ENCODE measurements around the gene PBRM1. TPM values are rescaled to one million over a fixed set of nuclear protein-coding genes. Genes with fewer than 3 reads are reported as not detected.

Gene PBRM1
- polyA plus RNA-seq, 1 donor (not counting 4 experiments of a cell fraction or from before 2014, with no cell fraction given): 26.0 TPM

GRCh38 chr3:52503788-52504424 is 181.8 kb downstream of the PBRM1 start:
- no peak for TF ChIP-seq EZH2 (IDR thresholded peaks at IDR 0.05; ENCODE audit: low read length)
- TF ChIP-seq CTCF (optimal IDR thresholded peaks at IDR 0.05 in 1 of 3, IDR thresholded peaks at IDR 0.05 in 1 of 3, conservative IDR thresholded peaks at IDR 0.05 in 1 of 3; ENCODE audit: extremely low read depth in 1 of 3, insufficient read depth in 2 of 3, low read length in 3 of 3): no peak
- H3K79me2 ChIP-seq (ENCODE audit: control insufficient read depth, insufficient read depth, low read length): no peaks in the 10 kb centered on the region
- no peak overlapping the region for H3K4me3 ChIP-seq (ENCODE audit: control insufficient read depth in 2 of 3, extremely low read depth in 1 of 3, insufficient read depth in 2 of 3, low read depth in 1 of 3, low read length in 3 of 3)
- H3K9me3 ChIP-seq (ENCODE audit: control insufficient read depth, low read depth, low read length): no peaks in the 10 kb centered on the region
- DNase-seq (ENCODE audit: low read depth, low spot score): no peak
- dilution Hi-C loops (cut with MboI; ENCODE audit: extremely low pct_ligation_motif_present, low sequenced_read_pairs): no loop called here
- no peaks in the 10 kb centered on the region for H3K36me3 ChIP-seq (ENCODE audit: control insufficient read depth in 2 of 2, extremely low read depth in 1 of 2, insufficient read depth in 2 of 2, low read length in 2 of 2)
- H3K4me1 ChIP-seq (ENCODE audit: control insufficient read depth, extremely low read depth, insufficient read depth, low read length): no peaks in the 10 kb centered on the region
- H2AFZ ChIP-seq (ENCODE audit: control insufficient read depth, low read length): no peak overlapping the region
- no peak for FAIRE-seq
- no peak overlapping the region for H3K4me2 ChIP-seq (ENCODE audit: control insufficient read depth, extremely low read depth, insufficient read depth, low read depth, low read length)
- no peak overlapping the region for H3K9ac ChIP-seq (ENCODE audit: control insufficient read depth, extremely low read depth, insufficient read depth, low read length)
- H3K27me3 ChIP-seq (ENCODE audit: control insufficient read depth, extremely low read depth, insufficient read depth, low read length): peaks cover 9% of the 10 kb centered on the region
- no peaks in the 10 kb centered on the region for H4K20me1 ChIP-seq (ENCODE audit: control insufficient read depth, extremely low read depth, insufficient read depth, low read length)
- no peak overlapping the region for H3K27ac ChIP-seq (ENCODE audit: control insufficient read depth, insufficient read depth, low read length)
- no peaks in the 10 kb centered on the region for H3K9me1 ChIP-seq (ENCODE audit: control insufficient read depth, extremely low read depth, insufficient read depth, low read length)

- Histone ChIP-seq H2AFZ (ENCODE audit: control insufficient read depth, low read length) (no peak overlapping the region), H3K27ac (ENCODE audit: control insufficient read depth, insufficient read depth, low read length) (no peak overlapping the region), H3K9me1 (ENCODE audit: control insufficient read depth, extremely low read depth, insufficient read depth, low read length) (no peaks in the 10 kb centered on the region), H4K20me1 (ENCODE audit: control insufficient read depth, extremely low read depth, insufficient read depth, low read length) (no peaks in the 10 kb centered on the region), H3K27me3 (ENCODE audit: control insufficient read depth, extremely low read depth, insufficient read depth, low read length) (peaks cover 9% of the 10 kb centered on the region), H3K4me1 (ENCODE audit: control insufficient read depth, extremely low read depth, insufficient read depth, low read length) (no peaks in the 10 kb centered on the region), H3K79me2 (ENCODE audit: control insufficient read depth, insufficient read depth, low read length) (no peaks in the 10 kb centered on the region), H3K4me2 (ENCODE audit: control insufficient read depth, extremely low read depth, insufficient read depth, low read depth, low read length) (no peak overlapping the region), H3K36me3 (ENCODE audit: control insufficient read depth in 2 of 2, extremely low read depth in 1 of 2, insufficient read depth in 2 of 2, low read length in 2 of 2) (no peaks in the 10 kb centered on the region), H3K9ac (ENCODE audit: control insufficient read depth, extremely low read depth, insufficient read depth, low read length) (no peak overlapping the region), H3K9me3 (ENCODE audit: control insufficient read depth, low read depth, low read length) (no peaks in the 10 kb centered on the region), H3K4me3 (ENCODE audit: control insufficient read depth in 2 of 3, extremely low read depth in 1 of 3, insufficient read depth in 2 of 3, low read depth in 1 of 3, low read length in 3 of 3) (no peak overlapping the region)
- no peak for FAIRE-seq
- dilution Hi-C loops (cut with MboI; ENCODE audit: extremely low pct_ligation_motif_present, low sequenced_read_pairs): no loop called here
- no peak for TF ChIP-seq CTCF (optimal IDR thresholded peaks at IDR 0.05 in 1 of 3, IDR thresholded peaks at IDR 0.05 in 1 of 3, conservative IDR thresholded peaks at IDR 0.05 in 1 of 3; ENCODE audit: extremely low read depth in 1 of 3, insufficient read depth in 2 of 3, low read length in 3 of 3)
- no peak for TF ChIP-seq EZH2 (IDR thresholded peaks at IDR 0.05; ENCODE audit: low read length)
- DNase-seq (ENCODE audit: low read depth, low spot score): no peak
These were observed 182.8 kb downstream of the PBRM1 start for GRCh38 chr3:52502808-52503350.

All from keratinocyte (primary cell).